ENCODE results near the gene CEMIP.

CEMIP gene

DNA sequence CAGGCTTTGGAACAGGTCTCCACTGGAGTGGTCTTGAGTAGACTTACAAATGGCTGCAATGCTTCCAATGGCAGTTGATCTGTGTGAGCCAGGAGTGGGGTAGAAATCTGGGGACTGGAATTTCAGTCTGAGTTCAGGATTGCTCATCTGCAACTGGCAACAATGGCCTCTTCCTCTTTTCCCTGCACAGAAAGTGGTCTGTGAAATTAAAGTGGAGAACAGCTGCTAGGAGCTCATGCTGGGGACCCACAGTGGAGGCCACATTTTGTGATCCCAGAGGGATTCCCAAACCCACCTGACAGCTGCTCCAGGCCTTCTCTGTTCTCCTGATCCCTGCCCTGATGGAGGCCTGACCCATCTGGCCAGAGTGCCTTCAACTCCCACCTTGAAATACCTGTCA lies 49.6 kb downstream of the CEMIP start:
- H3K9me3 ChIP-seq (ENCODE audit: control insufficient read depth in 2 of 2, low read length in 2 of 2): no peaks in the 10 kb centered on the region
- no peaks in the 10 kb centered on the region for H3K27me3 ChIP-seq (ENCODE audit: control insufficient read depth in 2 of 2, insufficient read depth in 2 of 2, low read length in 2 of 2)
- no peak overlapping the region for H3K27ac ChIP-seq (ENCODE audit: low read depth in 2 of 2, low read length in 2 of 2)
- peaks cover 0 to under 1% of the 10 kb centered on the region in 2 donors for H3K4me1 ChIP-seq (ENCODE audit: control insufficient read depth in 2 of 2, insufficient read depth in 2 of 2, low read length in 2 of 2)
- H3K36me3 ChIP-seq (ENCODE audit: control insufficient read depth in 2 of 2, insufficient read depth in 2 of 2, low read length in 2 of 2): no peaks in the 10 kb centered on the region
- H3K4me3 ChIP-seq (ENCODE audit: low read length in 2 of 2): no peak overlapping the region
- no peak overlapping the region for H3K9ac ChIP-seq (ENCODE audit: low read depth in 1 of 2, low read length in 2 of 2)

DNA sequence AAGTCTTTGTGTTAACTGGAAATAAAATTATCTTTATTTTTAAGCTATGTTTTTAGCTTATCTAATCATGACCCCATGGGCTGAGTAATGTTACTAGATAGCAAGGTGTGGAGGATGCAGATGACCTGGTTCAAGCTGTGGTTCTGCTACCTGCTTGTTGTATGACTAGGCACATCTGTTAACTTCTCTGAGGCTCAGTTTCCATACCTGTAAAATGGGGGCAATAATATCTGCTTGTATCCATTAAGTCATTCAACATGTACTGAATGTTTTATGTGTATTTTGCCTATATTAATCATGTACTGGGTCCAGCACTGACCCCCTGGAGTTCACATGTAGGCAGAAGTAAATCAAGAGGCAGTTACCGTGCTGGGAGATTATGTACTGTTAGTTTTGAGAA lies 51.5 kb downstream of the CEMIP start:
- Histone ChIP-seq H3K9ac (ENCODE audit: low read depth in 1 of 2, low read length in 2 of 2) (no peak overlapping the region), H3K4me1 (ENCODE audit: control insufficient read depth in 2 of 2, insufficient read depth in 2 of 2, low read length in 2 of 2) (peaks cover 5 to 7% of the 10 kb centered on the region in 2 donors), H3K36me3 (ENCODE audit: control insufficient read depth in 2 of 2, insufficient read depth in 2 of 2, low read length in 2 of 2) (no peaks in the 10 kb centered on the region), H3K4me3 (ENCODE audit: low read length in 2 of 2) (no peak overlapping the region), H3K9me3 (ENCODE audit: control insufficient read depth in 2 of 2, low read length in 2 of 2) (no peaks in the 10 kb centered on the region), H3K27me3 (ENCODE audit: control insufficient read depth in 2 of 2, insufficient read depth in 2 of 2, low read length in 2 of 2) (no peaks in the 10 kb centered on the region), H3K27ac (ENCODE audit: low read depth in 2 of 2, low read length in 2 of 2) (no peak overlapping the region)

DNA sequence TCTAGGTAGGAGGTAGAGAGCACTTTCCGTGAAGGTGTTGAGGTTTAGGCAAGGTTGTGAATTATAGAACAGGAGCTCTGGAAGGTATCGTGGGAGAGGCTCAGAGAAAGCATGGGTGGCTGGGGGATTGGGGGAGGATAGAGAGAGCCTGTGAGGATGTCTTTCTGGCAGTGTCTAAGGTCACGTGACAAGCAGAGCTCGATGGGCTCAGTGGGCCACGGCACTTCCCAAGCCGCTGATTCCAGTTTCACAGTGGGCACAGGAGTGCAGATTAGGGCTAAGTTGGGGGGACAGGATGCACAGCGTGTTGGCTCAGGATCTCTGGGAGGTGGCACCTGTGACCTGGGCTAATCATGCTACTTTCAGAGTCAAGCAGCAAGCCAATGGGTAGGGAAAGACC lies 52.0 kb downstream of the CEMIP start:
- H3K9me3 ChIP-seq (ENCODE audit: control insufficient read depth in 2 of 2, low read length in 2 of 2): no peaks in the 10 kb centered on the region
- no peaks in the 10 kb centered on the region for H3K27me3 ChIP-seq (ENCODE audit: control insufficient read depth in 2 of 2, insufficient read depth in 2 of 2, low read length in 2 of 2)
- H3K36me3 ChIP-seq (ENCODE audit: control insufficient read depth in 2 of 2, insufficient read depth in 2 of 2, low read length in 2 of 2): no peaks in the 10 kb centered on the region
- peaks cover 5 to 7% of the 10 kb centered on the region in 2 donors for H3K4me1 ChIP-seq (ENCODE audit: control insufficient read depth in 2 of 2, insufficient read depth in 2 of 2, low read length in 2 of 2)
- no peak overlapping the region for H3K27ac ChIP-seq (ENCODE audit: low read depth in 2 of 2, low read length in 2 of 2)
- no peak overlapping the region for H3K9ac ChIP-seq (ENCODE audit: low read depth in 1 of 2, low read length in 2 of 2)
- no peak overlapping the region for H3K4me3 ChIP-seq (ENCODE audit: low read length in 2 of 2)

DNA sequence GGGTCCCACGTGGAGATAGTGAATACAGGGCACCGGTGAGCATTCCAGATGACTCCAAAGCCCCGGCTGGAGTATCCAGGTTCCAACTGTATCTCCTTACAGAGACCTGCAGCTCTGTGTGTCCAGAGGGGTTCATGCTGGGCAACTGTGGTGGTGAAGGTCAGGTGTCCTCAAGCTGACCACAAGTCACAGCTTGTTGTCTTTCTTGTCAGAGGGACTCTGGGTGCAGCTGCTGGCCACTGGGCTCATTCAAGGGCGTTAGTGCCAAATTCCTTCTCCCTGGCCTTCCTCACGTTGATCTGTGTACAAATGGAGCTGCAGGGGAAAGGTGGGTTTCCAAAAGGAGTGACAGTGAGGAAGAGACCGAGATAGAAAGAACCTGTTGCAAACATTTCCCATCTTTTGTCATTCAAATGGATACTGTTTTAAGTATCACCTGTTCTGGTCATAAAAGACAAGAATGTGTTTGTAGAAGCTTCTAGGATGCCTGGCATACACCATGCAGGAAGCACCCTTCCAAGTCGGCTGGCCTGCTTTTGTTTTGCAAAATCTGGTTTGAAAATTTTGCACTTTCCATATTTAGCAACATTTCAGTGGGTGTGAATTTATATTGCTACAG lies 52.5 kb downstream of the CEMIP start:
- H3K9me3 ChIP-seq (ENCODE audit: control insufficient read depth in 2 of 2, low read length in 2 of 2): no peaks in the 10 kb centered on the region
- H3K9ac ChIP-seq (ENCODE audit: low read depth in 1 of 2, low read length in 2 of 2): no peak overlapping the region
- no peak overlapping the region for H3K27ac ChIP-seq (ENCODE audit: low read depth in 2 of 2, low read length in 2 of 2)
- H3K4me3 ChIP-seq (ENCODE audit: low read length in 2 of 2): no peak overlapping the region
- H3K36me3 ChIP-seq (ENCODE audit: control insufficient read depth in 2 of 2, insufficient read depth in 2 of 2, low read length in 2 of 2): no peaks in the 10 kb centered on the region
- no peaks in the 10 kb centered on the region for H3K27me3 ChIP-seq (ENCODE audit: control insufficient read depth in 2 of 2, insufficient read depth in 2 of 2, low read length in 2 of 2)
- H3K4me1 ChIP-seq (ENCODE audit: control insufficient read depth in 2 of 2, insufficient read depth in 2 of 2, low read length in 2 of 2): peaks cover 5 to 7% of the 10 kb centered on the region in 2 donors

DNA sequence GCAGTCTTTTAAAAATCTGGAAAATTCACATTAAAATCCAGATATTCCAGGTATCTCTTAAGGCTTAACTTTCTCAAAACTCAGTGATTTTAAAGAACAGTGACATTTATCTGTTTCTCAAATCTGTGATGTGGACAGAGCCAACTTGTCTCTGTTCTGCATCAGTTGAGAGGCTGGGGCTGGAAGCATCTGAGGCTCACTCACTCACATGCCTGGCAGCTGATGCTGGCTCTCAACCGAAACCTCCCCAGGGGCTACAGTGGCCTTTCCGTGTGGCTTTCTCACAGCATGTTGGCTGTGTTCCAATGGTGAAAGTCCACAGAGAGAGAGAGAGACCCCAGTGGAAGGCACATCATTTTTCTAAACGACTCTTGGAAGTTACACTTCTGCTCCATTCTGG lies 53.5 kb downstream of the CEMIP start:
- no peak overlapping the region for H3K4me3 ChIP-seq (ENCODE audit: low read length in 2 of 2)
- no peaks in the 10 kb centered on the region for H3K9me3 ChIP-seq (ENCODE audit: control insufficient read depth in 2 of 2, low read length in 2 of 2)
- peaks cover 5 to 7% of the 10 kb centered on the region in 2 donors for H3K4me1 ChIP-seq (ENCODE audit: control insufficient read depth in 2 of 2, insufficient read depth in 2 of 2, low read length in 2 of 2)
- no peaks in the 10 kb centered on the region for H3K36me3 ChIP-seq (ENCODE audit: control insufficient read depth in 2 of 2, insufficient read depth in 2 of 2, low read length in 2 of 2)
- H3K27ac ChIP-seq (ENCODE audit: low read depth in 2 of 2, low read length in 2 of 2): no peak overlapping the region
- no peaks in the 10 kb centered on the region for H3K27me3 ChIP-seq (ENCODE audit: control insufficient read depth in 2 of 2, insufficient read depth in 2 of 2, low read length in 2 of 2)
- H3K9ac ChIP-seq (ENCODE audit: low read depth in 1 of 2, low read length in 2 of 2): no peak overlapping the region

DNA sequence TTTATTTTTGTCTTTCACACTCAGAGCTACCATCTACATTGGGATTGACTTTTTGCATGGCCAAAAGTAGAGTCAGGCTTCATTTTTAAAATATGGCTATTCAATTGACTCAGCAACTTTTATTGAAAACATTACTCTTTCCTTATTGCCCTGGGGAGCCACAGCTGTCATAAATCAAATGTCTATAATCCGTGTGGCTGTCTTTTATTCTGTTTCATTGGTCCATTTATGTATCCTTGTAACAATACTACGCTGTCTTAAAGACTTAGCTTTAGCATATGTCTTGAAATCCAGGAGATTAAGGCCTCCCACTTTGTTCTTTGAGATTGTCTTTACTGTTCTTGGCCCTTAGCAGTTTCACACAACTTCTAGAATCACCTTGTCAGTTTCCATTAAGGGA lies 55.2 kb downstream of the CEMIP start:
- no peak overlapping the region for H3K9ac ChIP-seq (ENCODE audit: low read depth in 1 of 2, low read length in 2 of 2)
- no peaks in the 10 kb centered on the region for H3K36me3 ChIP-seq (ENCODE audit: control insufficient read depth in 2 of 2, insufficient read depth in 2 of 2, low read length in 2 of 2)
- H3K9me3 ChIP-seq (ENCODE audit: control insufficient read depth in 2 of 2, low read length in 2 of 2): no peaks in the 10 kb centered on the region
- no peak overlapping the region for H3K27ac ChIP-seq (ENCODE audit: low read depth in 2 of 2, low read length in 2 of 2)
- no peaks in the 10 kb centered on the region for H3K27me3 ChIP-seq (ENCODE audit: control insufficient read depth in 2 of 2, insufficient read depth in 2 of 2, low read length in 2 of 2)
- H3K4me3 ChIP-seq (ENCODE audit: low read length in 2 of 2): no peak overlapping the region
- peaks cover 5 to 13% of the 10 kb centered on the region in 2 donors for H3K4me1 ChIP-seq (ENCODE audit: control insufficient read depth in 2 of 2, insufficient read depth in 2 of 2, low read length in 2 of 2)

DNA sequence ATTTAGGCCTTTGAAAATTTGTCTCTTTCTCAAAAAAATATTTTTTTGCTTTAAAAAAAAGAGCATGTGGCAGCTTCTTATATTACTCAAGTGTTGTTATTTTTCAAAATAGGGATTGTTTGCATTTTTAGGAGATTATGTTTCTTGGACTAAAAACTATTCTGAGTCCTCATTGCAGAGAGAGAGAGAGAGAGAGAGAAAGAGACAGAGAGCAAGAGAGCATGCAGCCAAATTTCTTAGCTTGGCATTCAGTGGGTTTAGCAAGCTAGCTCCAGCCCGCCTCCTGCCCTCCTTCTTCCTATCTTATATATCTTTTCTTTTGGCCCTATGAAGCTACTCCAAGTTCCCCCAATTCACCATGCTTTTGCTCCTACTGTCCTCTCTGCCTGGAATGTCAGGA lies 55.7 kb downstream of the CEMIP start:
- Histone ChIP-seq H3K9ac (ENCODE audit: low read depth in 1 of 2, low read length in 2 of 2) (no peak overlapping the region), H3K4me1 (ENCODE audit: control insufficient read depth in 2 of 2, insufficient read depth in 2 of 2, low read length in 2 of 2) (peaks cover 5 to 18% of the 10 kb centered on the region in 2 donors), H3K9me3 (ENCODE audit: control insufficient read depth in 2 of 2, low read length in 2 of 2) (no peaks in the 10 kb centered on the region), H3K4me3 (ENCODE audit: low read length in 2 of 2) (no peak overlapping the region), H3K27ac (ENCODE audit: low read depth in 2 of 2, low read length in 2 of 2) (no peak overlapping the region), H3K36me3 (ENCODE audit: control insufficient read depth in 2 of 2, insufficient read depth in 2 of 2, low read length in 2 of 2) (no peaks in the 10 kb centered on the region), H3K27me3 (ENCODE audit: control insufficient read depth in 2 of 2, insufficient read depth in 2 of 2, low read length in 2 of 2) (no peaks in the 10 kb centered on the region)

GRCh38 chr15:80835336-80835735 lies 56.2 kb downstream of the CEMIP start:
- peaks cover 5 to 20% of the 10 kb centered on the region in 2 donors for H3K4me1 ChIP-seq (ENCODE audit: control insufficient read depth in 2 of 2, insufficient read depth in 2 of 2, low read length in 2 of 2)
- no peaks in the 10 kb centered on the region for H3K9me3 ChIP-seq (ENCODE audit: control insufficient read depth in 2 of 2, low read length in 2 of 2)
- no peak overlapping the region for H3K27ac ChIP-seq (ENCODE audit: low read depth in 2 of 2, low read length in 2 of 2)
- H3K4me3 ChIP-seq (ENCODE audit: low read length in 2 of 2): no peak overlapping the region
- H3K36me3 ChIP-seq (ENCODE audit: control insufficient read depth in 2 of 2, insufficient read depth in 2 of 2, low read length in 2 of 2): no peaks in the 10 kb centered on the region
- no peaks in the 10 kb centered on the region for H3K27me3 ChIP-seq (ENCODE audit: control insufficient read depth in 2 of 2, insufficient read depth in 2 of 2, low read length in 2 of 2)
- H3K9ac ChIP-seq (ENCODE audit: low read depth in 1 of 2, low read length in 2 of 2): no peak overlapping the region

- Histone ChIP-seq H3K9ac (ENCODE audit: low read depth in 1 of 2, low read length in 2 of 2) (no peak overlapping the region), H3K27ac (ENCODE audit: low read depth in 2 of 2, low read length in 2 of 2) (no peak overlapping the region), H3K4me3 (ENCODE audit: low read length in 2 of 2) (no peak overlapping the region), H3K9me3 (ENCODE audit: control insufficient read depth in 2 of 2, low read length in 2 of 2) (no peaks in the 10 kb centered on the region), H3K36me3 (ENCODE audit: control insufficient read depth in 2 of 2, insufficient read depth in 2 of 2, low read length in 2 of 2) (no peaks in the 10 kb centered on the region), H3K27me3 (ENCODE audit: control insufficient read depth in 2 of 2, insufficient read depth in 2 of 2, low read length in 2 of 2) (no peaks in the 10 kb centered on the region), H3K4me1 (ENCODE audit: control insufficient read depth in 2 of 2, insufficient read depth in 2 of 2, low read length in 2 of 2) (peaks cover 5 to 20% of the 10 kb centered on the region in 2 donors)
These were observed 57.1 kb downstream of the CEMIP start for GRCh38 chr15:80836223-80836622.

DNA sequence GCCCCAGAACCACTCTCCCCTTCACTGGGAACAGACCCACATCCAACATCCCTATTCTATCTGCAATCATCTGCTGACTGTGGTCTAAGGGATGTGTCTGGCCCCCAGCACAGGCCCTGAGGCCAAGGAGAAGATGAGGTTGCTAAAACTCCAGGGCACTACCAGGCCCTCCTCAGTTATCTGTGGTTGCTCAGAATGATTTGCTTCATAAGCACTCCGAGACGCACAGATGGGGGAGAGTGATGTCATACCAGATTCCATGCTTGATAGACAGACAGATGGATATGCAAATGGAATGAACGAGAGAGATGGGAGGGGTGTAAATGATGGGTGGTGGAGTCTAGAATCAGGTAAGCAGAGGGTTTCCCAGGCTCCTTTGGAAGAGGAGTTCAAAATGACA lies 57.8 kb downstream of the CEMIP start:
- no peak overlapping the region for H3K4me3 ChIP-seq (ENCODE audit: low read length in 2 of 2)
- H3K4me1 ChIP-seq (ENCODE audit: control insufficient read depth in 2 of 2, insufficient read depth in 2 of 2, low read length in 2 of 2): peaks cover 5 to 20% of the 10 kb centered on the region in 2 donors
- H3K9ac ChIP-seq (ENCODE audit: low read depth in 1 of 2, low read length in 2 of 2): no peak overlapping the region
- H3K36me3 ChIP-seq (ENCODE audit: control insufficient read depth in 2 of 2, insufficient read depth in 2 of 2, low read length in 2 of 2): no peaks in the 10 kb centered on the region
- H3K27me3 ChIP-seq (ENCODE audit: control insufficient read depth in 2 of 2, insufficient read depth in 2 of 2, low read length in 2 of 2): no peaks in the 10 kb centered on the region
- no peaks in the 10 kb centered on the region for H3K9me3 ChIP-seq (ENCODE audit: control insufficient read depth in 2 of 2, low read length in 2 of 2)
- H3K27ac ChIP-seq (ENCODE audit: low read depth in 2 of 2, low read length in 2 of 2): no peak overlapping the region

- H3K9me3 ChIP-seq (ENCODE audit: control insufficient read depth in 2 of 2, low read length in 2 of 2): no peaks in the 10 kb centered on the region
- H3K27me3 ChIP-seq (ENCODE audit: control insufficient read depth in 2 of 2, insufficient read depth in 2 of 2, low read length in 2 of 2): no peaks in the 10 kb centered on the region
- H3K4me1 ChIP-seq (ENCODE audit: control insufficient read depth in 2 of 2, insufficient read depth in 2 of 2, low read length in 2 of 2): peaks cover 5 to 20% of the 10 kb centered on the region in 2 donors
- H3K9ac ChIP-seq (ENCODE audit: low read depth in 1 of 2, low read length in 2 of 2): no peak overlapping the region
- H3K4me3 ChIP-seq (ENCODE audit: low read length in 2 of 2): no peak overlapping the region
- H3K27ac ChIP-seq (ENCODE audit: low read depth in 2 of 2, low read length in 2 of 2): no peak overlapping the region
- H3K36me3 ChIP-seq (ENCODE audit: control insufficient read depth in 2 of 2, insufficient read depth in 2 of 2, low read length in 2 of 2): no peaks in the 10 kb centered on the region
These were observed 58.8 kb downstream of the CEMIP start for GRCh38 chr15:80838012-80838411.
